MM.1S (cell line): ENCODE data around the gene SLX9.

ENCODE experiments used
- CTCF ChIP-seq: fragments of 300-600 bp; sonication (generic); IDR thresholded peaks from 2 replicates; pipeline ENCODE4 v1.5.1; 2016; ENCODE audit warnings: antibody characterized with exemption, low read length, mixed read lengths
- EZH2 ChIP-seq: fragments of 300-600 bp; sonication (generic); optimal IDR thresholded peaks from 2 replicates; pipeline ENCODE3; 2017; ENCODE audit warnings: low read depth, mild to moderate bottlenecking, antibody characterized with exemption, low read length, mixed read lengths
- EZH2phosphoT487 ChIP-seq: fragments of 300-600 bp; sonication (generic); IDR thresholded peaks from 2 replicates; pipeline ENCODE4 v1.6.1; 2018; ENCODE audit warnings: antibody characterized with exemption, low read length

- no peak for TF ChIP-seq CTCF
- no peak for TF ChIP-seq EZH2
- no peak for TF ChIP-seq EZH2phosphoT487
Observed at GRCh38 chr21:45019076-45019886, 79.5 kb downstream of the SLX9 start.
